SK-N-SH (cell line): ENCODE measurements around the gene AZIN2. TPM values are rescaled to one million over a fixed set of nuclear protein-coding genes. Genes with fewer than 3 reads are reported as not detected.

ENCODE experiments used
- CTCF ChIA-PET: fragments of 300-600, 350-600 bp; formaldehyde crosslinking; extraction: SDS; loops from one replicate; lab custom pipeline; 2021; lab: Yijun Ruan, JAX
- POLR2A ChIA-PET: fragments of 350-600 bp; sonication (Branson Sonifier 250); formaldehyde crosslinking; extraction: SDS; loops from one replicate; lab custom pipeline; 2020; ENCODE audit warnings: antibody characterized with exemption, inconsistent platforms; lab: Yijun Ruan, JAX
- DNase-seq: peaks from one replicate; pipeline ENCODE4 v3.0.0; 2012
- H2AFZ ChIP-seq: fragments of 200-600 bp; sonication (generic); 2 replicates; pipeline ENCODE4 v1.8.1; 2016; ENCODE audit warnings: antibody characterized with exemption, mild to moderate bottlenecking, low read depth
- H3F3A ChIP-seq: fragments of 200-600 bp; sonication (generic); replicated peaks from 2 replicates; pipeline ENCODE3; 2016; ENCODE audit warnings: antibody characterized with exemption, mild to moderate bottlenecking; ENCODE audit not compliant: insufficient read depth
- H3K27ac ChIP-seq, 2 experiments: fragments of 200-500 bp in 1 of 2; fragments of 200-600 bp in 1 of 2; sonication (Bioruptor generic) in 1 of 2; sonication (generic), shearing (Covaris generic) in 1 of 2; 2 replicates each; pipeline versions ENCODE4 v1.5.1 to v1.6.1; 2014 to 2016; ENCODE audit warnings: low read depth in 2 of 2, inconsistent platforms in 1 of 2, low read length in 1 of 2, mild to moderate bottlenecking in 1 of 2, mixed read lengths in 1 of 2
- H3K27me3 ChIP-seq: fragments of 200-600 bp; sonication (generic), shearing (Covaris generic); 2 replicates; pipeline ENCODE4 v1.6.1; 2016; ENCODE audit warnings: mixed run types; ENCODE audit not compliant: insufficient read depth
- H3K36me3 ChIP-seq, 2 experiments: fragments of 200-500 bp in 1 of 2; fragments of 200-600 bp in 1 of 2; sonication (Bioruptor generic) in 1 of 2; sonication (generic) in 1 of 2; replicated peaks in 1 of 2; 2 replicates each; pipeline versions ENCODE3 to v1.5.1; 2014 to 2016; ENCODE audit warnings: low read length in 1 of 2, mild to moderate bottlenecking in 1 of 2; ENCODE audit not compliant: insufficient read depth in 2 of 2, control insufficient read depth in 1 of 2
- H3K4me1 ChIP-seq, 2 experiments: fragments of 200-500 bp in 1 of 2; fragments of 200-600 bp in 1 of 2; sonication (Bioruptor generic) in 1 of 2; sonication (generic), shearing (Covaris generic) in 1 of 2; 2 replicates each; pipeline versions ENCODE4 v1.5.1 to v1.6.1; 2014 to 2016; ENCODE audit warnings: low read depth in 1 of 2, low read length in 1 of 2, mixed run types in 1 of 2; ENCODE audit not compliant: insufficient read depth in 2 of 2, control insufficient read depth in 1 of 2
- H3K4me2 ChIP-seq: fragments of 200-600 bp; sonication (generic), shearing (Covaris generic); 2 replicates; pipeline ENCODE4 v1.6.1; 2017; ENCODE audit warnings: mixed run types
- H3K4me3 ChIP-seq, 2 experiments: fragments of 200-500 bp in 1 of 2; fragments of 200-600 bp in 1 of 2; sonication (Bioruptor generic) in 1 of 2; sonication (generic), shearing (Covaris generic) in 1 of 2; 2 replicates each; pipeline versions ENCODE4 v1.5.1 to v1.8.1; 2014 to 2016; ENCODE audit warnings: low read depth in 2 of 2, inconsistent platforms in 1 of 2, low read length in 1 of 2, mild to moderate bottlenecking in 1 of 2, mixed read lengths in 1 of 2, moderate library complexity in 1 of 2
- H3K79me2 ChIP-seq: fragments of 200-600 bp; sonication (generic); 2 replicates; pipeline ENCODE4 v1.8.1; 2017; ENCODE audit warnings: mild to moderate bottlenecking; ENCODE audit not compliant: insufficient read depth
- H3K9ac ChIP-seq: fragments of 200-600 bp; sonication (generic); 2 replicates; pipeline ENCODE4 v1.6.1; 2017; ENCODE audit warnings: mixed run types
- H3K9me2 ChIP-seq: fragments of 200-600 bp; sonication (generic); 2 replicates; pipeline ENCODE4 v1.6.1; 2017; ENCODE audit warnings: mixed run types
- H3K9me3 ChIP-seq: fragments of 200-600 bp; sonication (generic); 2 replicates; pipeline ENCODE4 v1.6.1; 2017; ENCODE audit warnings: mixed run types, mild to moderate bottlenecking, moderate library complexity
- H4K20me1 ChIP-seq: fragments of 200-600 bp; sonication (generic); 2 replicates; pipeline ENCODE4 v1.6.1; 2017; ENCODE audit warnings: mild to moderate bottlenecking, mixed run types; ENCODE audit not compliant: insufficient read depth
- ELF1 ChIP-seq: IDR thresholded peaks from 2 replicates; pipeline ENCODE4 v1.4.0; 2012
- EP300 ChIP-seq, 2 experiments: IDR thresholded peaks; 2 replicates each; pipeline versions ENCODE4 v1.4.0 to v1.6.1; 2012; ENCODE audit warnings: borderline replicate concordance in 1 of 2, low read depth in 1 of 2, low read length in 1 of 2
- FOSL2 ChIP-seq: IDR thresholded peaks from 2 replicates; pipeline ENCODE4 v1.4.0; 2012; ENCODE audit warnings: low read depth, mild to moderate bottlenecking, moderate library complexity, borderline replicate concordance
- FOXM1 ChIP-seq: IDR thresholded peaks from 2 replicates; pipeline ENCODE4 v1.4.0; 2012; ENCODE audit warnings: low read depth, mild to moderate bottlenecking
- GABPA ChIP-seq: IDR thresholded peaks from 2 replicates; pipeline ENCODE4 v1.4.0; 2012; ENCODE audit warnings: low read depth, mild to moderate bottlenecking
- JUND ChIP-seq: IDR thresholded peaks from 2 replicates; pipeline ENCODE4 v1.4.0; 2012
- MAX ChIP-seq: IDR thresholded peaks from 2 replicates; pipeline ENCODE4 v1.4.0; 2012; ENCODE audit warnings: low read depth
- MXI1 ChIP-seq: IDR thresholded peaks from 2 replicates; pipeline ENCODE4 v1.6.1; 2012; ENCODE audit warnings: mild to moderate bottlenecking, low read depth, low read length, improper control_type of control experiment
- NFIC ChIP-seq: IDR thresholded peaks from 2 replicates; pipeline ENCODE4 v1.4.0; 2012; ENCODE audit warnings: borderline replicate concordance
- NRF1 ChIP-seq: IDR thresholded peaks from 2 replicates; pipeline ENCODE4 v1.6.1; 2012; ENCODE audit warnings: low read depth, mild to moderate bottlenecking, low read length
- PBX3 ChIP-seq: IDR thresholded peaks from 2 replicates; pipeline ENCODE4; 2012
- POLR2AphosphoS5 ChIP-seq: IDR thresholded peaks from 2 replicates; pipeline ENCODE4 v1.6.1; 2012; ENCODE audit warnings: low read depth, low read length
- REST ChIP-seq: IDR thresholded peaks from 2 replicates; pipeline ENCODE4 v1.6.1; 2012; ENCODE audit warnings: mild to moderate bottlenecking, low read depth, low read length, moderate library complexity
- RXRA ChIP-seq: IDR thresholded peaks from 2 replicates; pipeline ENCODE4 v1.4.0; 2012; ENCODE audit warnings: low read depth, mild to moderate bottlenecking, borderline replicate concordance
- SIN3A ChIP-seq: IDR thresholded peaks from 2 replicates; pipeline ENCODE4 v1.6.1; 2012; ENCODE audit warnings: low read depth, mild to moderate bottlenecking, low read length, moderate library complexity, borderline replicate concordance
- SMC3 ChIP-seq: IDR thresholded peaks from 2 replicates; pipeline ENCODE4 v1.6.1; 2012; ENCODE audit warnings: low read depth, low read length, improper control_type of control experiment
- TAF1 ChIP-seq: IDR thresholded peaks from 2 replicates; pipeline ENCODE4 v1.6.1; 2012; ENCODE audit warnings: low read depth, mild to moderate bottlenecking, low read length, moderate library complexity, borderline replicate concordance
- TCF12 ChIP-seq: IDR thresholded peaks from 2 replicates; pipeline ENCODE4 v1.4.0; 2012
- TEAD4 ChIP-seq: IDR thresholded peaks from 2 replicates; pipeline ENCODE4 v1.4.0; 2012; ENCODE audit warnings: mild to moderate bottlenecking, borderline replicate concordance; ENCODE audit not compliant: insufficient read depth
- USF1 ChIP-seq: IDR thresholded peaks from 2 replicates; pipeline ENCODE4 v1.4.0; 2012; ENCODE audit warnings: low read depth, borderline replicate concordance
- WGBS: methylation state at CpG from one replicate; pipeline ENCODE4 v1.1.6; 2017; ENCODE audit warnings: low lambda C conversion rate; 5-methylcytosine and 5-hydroxymethylcytosine counted together
- polyA plus RNA-seq, 3 experiments: library from polyadenylated mRNA; depleted of rRNA; stranded (reverse); fragments of >200 nt; gene quantifications; 2 replicates each; pipeline ENCODE4 v1.2.3, GENCODE V29; 2012
- TF ChIP-seq, protein P1 (sequence below): fragments of 200-600 bp; sonication (generic); IDR thresholded peaks from 2 replicates; pipeline ENCODE4 v1.6.1; 2017; ENCODE audit warnings: antibody characterized with exemption, mild to moderate bottlenecking, moderate library complexity
- TF ChIP-seq, protein P2 (sequence below): IDR thresholded peaks from 2 replicates; pipeline ENCODE4 v1.4.0; 2012; ENCODE audit warnings: low read depth, borderline replicate concordance

The AZIN2 gene
- polyA plus RNA-seq, 1 of the 3 experiments (the other 2 are of a cell fraction), result 17.8 TPM

DNA sequence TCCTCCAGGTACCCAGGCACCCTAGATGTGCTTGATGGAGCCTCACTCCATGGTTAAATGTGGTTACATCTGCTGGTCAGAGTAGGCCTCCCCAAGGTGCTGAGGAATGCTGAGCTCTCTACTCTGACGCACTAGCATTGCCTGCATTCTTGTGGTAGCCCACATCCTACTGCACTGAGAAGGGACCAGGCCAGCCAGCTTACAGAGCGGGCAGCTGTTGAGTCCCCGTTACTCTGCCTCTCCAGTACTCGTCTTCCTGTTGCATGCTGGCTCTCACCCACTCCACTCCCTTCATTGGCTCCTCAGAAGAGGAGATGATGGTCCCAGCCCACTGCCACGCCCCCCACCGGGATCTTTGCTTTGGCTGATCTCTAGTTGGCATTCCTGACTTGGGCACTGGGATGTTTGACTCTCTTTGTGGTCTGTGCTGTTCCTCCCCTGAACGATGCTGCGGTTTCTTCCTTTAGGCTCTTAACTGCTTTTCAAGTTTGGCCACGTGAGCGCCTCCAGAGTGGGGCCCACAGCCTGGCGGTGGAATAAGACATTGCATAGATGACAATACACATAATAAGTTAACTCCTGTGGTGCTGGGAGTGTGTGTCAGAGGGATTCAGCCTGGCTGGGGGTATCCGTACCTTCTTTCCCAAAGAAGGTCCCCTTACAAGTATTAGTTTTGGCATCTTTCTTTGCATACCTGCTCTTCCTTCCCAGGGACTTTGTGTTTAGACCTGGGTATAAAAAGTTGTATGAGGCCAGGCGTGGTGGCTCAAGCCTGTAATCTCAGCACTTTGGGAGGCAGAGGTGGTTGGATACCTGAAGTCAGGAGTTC is 18.6 kb downstream of the AZIN2 start:
- H3K9me3 ChIP-seq, result no peaks in the 10 kb centered on the region
- H3K9ac ChIP-seq, result peak overlapping the region; percentile 64
- H3K27me3 ChIP-seq, result no peaks in the 10 kb centered on the region
- H3K27ac ChIP-seq, result peak overlapping the region; percentile 78 to 98
- no peaks in the 10 kb centered on the region for H3K79me2 ChIP-seq
- WGBS, result 22% methylated on average over 12 of the region's 13 CpGs
- ChIA-PET CTCF (interaction anchor here (4.8 kb wide), 1 partner anchor 12 kb away, joined by 32 read pairs; no protein-coding TSS in a partner anchor), POLR2A (no interaction called here)
- H4K20me1 ChIP-seq, result no peaks in the 10 kb centered on the region
- H3K4me2 ChIP-seq, result peak overlapping the region; percentile 65
- H3K9me2 ChIP-seq, result no peaks in the 10 kb centered on the region
- H3K36me3 ChIP-seq, result peaks cover 0 to 9% of the 10 kb centered on the region in 2 experiments
- H3K4me1 ChIP-seq, result peaks cover 0 to 25% of the 10 kb centered on the region in 2 experiments; a peak in 1 of 4 replicates
- H2AFZ ChIP-seq, result peak overlapping the region; percentile 47
- no peak overlapping the region for H3K4me3 ChIP-seq
- peaks cover 26% of the 10 kb centered on the region for H3F3A ChIP-seq
- no peak for DNase-seq
- peak; percentile 87 for TF ChIP-seq USF1
- TF ChIP-seq POLR2AphosphoS5, result peak; percentile 83
- peak; percentile 67; the same call in 1 of the 2 replicates for TF ChIP-seq REST
- no peak for TF ChIP-seq MXI1
- TF ChIP-seq FOSL2, result peak; percentile 63; the same call in 1 of the 2 replicates
- peak; percentile 10; the same call in 1 of the 2 replicates for TF ChIP-seq NFIC
- 0 out of 2 replicates have a peak, but pooled peaks have one; percentile 53 for TF ChIP-seq ELF1
- no peak for TF ChIP-seq NRF1
- no peak; the same call in 1 of the 2 replicates for TF ChIP-seq PBX3
- peak; percentile 96 for TF ChIP-seq TEAD4
- TF ChIP-seq SIN3A, result peak; percentile 57
- 0 out of 2 replicates have a peak, but pooled peaks have one; percentile 50 for TF ChIP-seq GABPA
- TF ChIP-seq MAX, result peak; percentile 95
- peak; percentile 77 for TF ChIP-seq TAF1
- TF ChIP-seq RXRA, result peak; percentile 72; the same call in 1 of the 2 replicates
- TF ChIP-seq FOXM1, result peak; percentile 48; the same call in 1 of the 2 replicates
- peak; percentile 27 for TF ChIP-seq JUND
- TF ChIP-seq, protein P1, sequence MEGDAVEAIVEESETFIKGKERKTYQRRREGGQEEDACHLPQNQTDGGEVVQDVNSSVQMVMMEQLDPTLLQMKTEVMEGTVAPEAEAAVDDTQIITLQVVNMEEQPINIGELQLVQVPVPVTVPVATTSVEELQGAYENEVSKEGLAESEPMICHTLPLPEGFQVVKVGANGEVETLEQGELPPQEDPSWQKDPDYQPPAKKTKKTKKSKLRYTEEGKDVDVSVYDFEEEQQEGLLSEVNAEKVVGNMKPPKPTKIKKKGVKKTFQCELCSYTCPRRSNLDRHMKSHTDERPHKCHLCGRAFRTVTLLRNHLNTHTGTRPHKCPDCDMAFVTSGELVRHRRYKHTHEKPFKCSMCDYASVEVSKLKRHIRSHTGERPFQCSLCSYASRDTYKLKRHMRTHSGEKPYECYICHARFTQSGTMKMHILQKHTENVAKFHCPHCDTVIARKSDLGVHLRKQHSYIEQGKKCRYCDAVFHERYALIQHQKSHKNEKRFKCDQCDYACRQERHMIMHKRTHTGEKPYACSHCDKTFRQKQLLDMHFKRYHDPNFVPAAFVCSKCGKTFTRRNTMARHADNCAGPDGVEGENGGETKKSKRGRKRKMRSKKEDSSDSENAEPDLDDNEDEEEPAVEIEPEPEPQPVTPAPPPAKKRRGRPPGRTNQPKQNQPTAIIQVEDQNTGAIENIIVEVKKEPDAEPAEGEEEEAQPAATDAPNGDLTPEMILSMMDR, result peak; percentile 66
- TF ChIP-seq, protein P2, sequence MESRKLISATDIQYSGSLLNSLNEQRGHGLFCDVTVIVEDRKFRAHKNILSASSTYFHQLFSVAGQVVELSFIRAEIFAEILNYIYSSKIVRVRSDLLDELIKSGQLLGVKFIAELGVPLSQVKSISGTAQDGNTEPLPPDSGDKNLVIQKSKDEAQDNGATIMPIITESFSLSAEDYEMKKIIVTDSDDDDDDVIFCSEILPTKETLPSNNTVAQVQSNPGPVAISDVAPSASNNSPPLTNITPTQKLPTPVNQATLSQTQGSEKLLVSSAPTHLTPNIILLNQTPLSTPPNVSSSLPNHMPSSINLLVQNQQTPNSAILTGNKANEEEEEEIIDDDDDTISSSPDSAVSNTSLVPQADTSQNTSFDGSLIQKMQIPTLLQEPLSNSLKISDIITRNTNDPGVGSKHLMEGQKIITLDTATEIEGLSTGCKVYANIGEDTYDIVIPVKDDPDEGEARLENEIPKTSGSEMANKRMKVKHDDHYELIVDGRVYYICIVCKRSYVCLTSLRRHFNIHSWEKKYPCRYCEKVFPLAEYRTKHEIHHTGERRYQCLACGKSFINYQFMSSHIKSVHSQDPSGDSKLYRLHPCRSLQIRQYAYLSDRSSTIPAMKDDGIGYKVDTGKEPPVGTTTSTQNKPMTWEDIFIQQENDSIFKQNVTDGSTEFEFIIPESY, result no peak; the same call in 1 of the 2 replicates
- peak; percentile 94 for TF ChIP-seq TCF12
- TF ChIP-seq EP300 (IDR thresholded peaks at IDR 0.05; ENCODE audit: borderline replicate concordance in 1 of 2, low read depth in 1 of 2, low read length in 1 of 2), result peak; percentile 6 to 91; a peak in 2 of 4 replicates
- no peak for TF ChIP-seq SMC3
